Loucy (cell line): ENCODE results near the gene UBASH3A.
A peak's percentile ranks its signal among the peaks of the same experiment; 100 is the strongest.

Source experiments
- H2AFZ ChIP-seq: fragments of 200-600 bp; sonication (generic); 2 replicates; pipeline ENCODE4 v1.6.0; 2016; ENCODE audit warnings: antibody characterized with exemption, mild to moderate bottlenecking, low read length, moderate library complexity
- H3F3A ChIP-seq: fragments of 200-600 bp; 2 replicates; pipeline ENCODE4 v1.6.0; 2016; ENCODE audit warnings: antibody characterized with exemption, low read depth, mild to moderate bottlenecking
- H3K27me3 ChIP-seq: fragments of 200-600 bp; sonication (generic); 2 replicates; pipeline ENCODE4 v1.6.1; 2014; ENCODE audit warnings: low read length, mild to moderate bottlenecking; ENCODE audit not compliant: insufficient read depth, poor library complexity, severe bottlenecking
- H3K36me3 ChIP-seq: fragments of 200-600 bp; sonication (generic); 2 replicates; pipeline ENCODE4 v1.6.1; 2016; ENCODE audit warnings: low read length; ENCODE audit not compliant: insufficient read depth
- H3K4me1 ChIP-seq: fragments of 200-600 bp; sonication (generic); 2 replicates; pipeline ENCODE4 v1.5.1; 2014; ENCODE audit warnings: low read length, mild to moderate bottlenecking; ENCODE audit not compliant: insufficient read depth, poor library complexity, severe bottlenecking
- H3K4me2 ChIP-seq: fragments of 200-600 bp; sonication (generic); 2 replicates; pipeline ENCODE4 v1.6.0; 2014; ENCODE audit warnings: antibody characterized with exemption, low read length, low read depth, mild to moderate bottlenecking; ENCODE audit not compliant: poor library complexity, severe bottlenecking
- H3K4me3 ChIP-seq: fragments of 200-600 bp; sonication (generic); 2 replicates; pipeline ENCODE4 v1.5.1; 2014; ENCODE audit warnings: low read length, mild to moderate bottlenecking, mixed read lengths; ENCODE audit not compliant: poor library complexity, severe bottlenecking
- H3K79me2 ChIP-seq: fragments of 200-600 bp; sonication (generic); 2 replicates; pipeline ENCODE4 v1.6.1; 2014; ENCODE audit warnings: low read length; ENCODE audit not compliant: insufficient read depth
- H3K9ac ChIP-seq: fragments of 200-600 bp; sonication (generic); 2 replicates; pipeline ENCODE4 v1.6.0; 2014; ENCODE audit warnings: mild to moderate bottlenecking, low read depth, low read length, moderate library complexity; ENCODE audit not compliant: poor library complexity, severe bottlenecking
- H3K9me2 ChIP-seq: fragments of 200-600 bp; sonication (generic); replicated peaks from 2 replicates; pipeline ENCODE4 v1.6.1; 2016; ENCODE audit warnings: low read depth, low read length, mixed read lengths
- H3K9me3 ChIP-seq: fragments of 200-600 bp; sonication (generic); 2 replicates; pipeline ENCODE4 v1.6.1; 2014; ENCODE audit warnings: mild to moderate bottlenecking, antibody characterized with exemption, low read length, low read depth; ENCODE audit not compliant: insufficient read depth
- H4K20me1 ChIP-seq: fragments of 200-600 bp; sonication (generic); 2 replicates; pipeline ENCODE4 v1.6.0; 2014; ENCODE audit warnings: antibody characterized with exemption, low read length, mild to moderate bottlenecking; ENCODE audit not compliant: insufficient read depth, poor library complexity, severe bottlenecking
- EZH2phosphoT487 ChIP-seq: fragments of 200-600 bp; IDR thresholded peaks from 2 replicates; pipeline ENCODE4 v1.6.1; 2018; ENCODE audit warnings: antibody characterized with exemption, mild to moderate bottlenecking, moderate library complexity, borderline replicate concordance
- TF ChIP-seq, protein P1 (sequence below): fragments of 200-600 bp; sonication (generic); conservative IDR thresholded peaks from 2 replicates; pipeline ENCODE4 v1.5.1; 2014; ENCODE audit warnings: mild to moderate bottlenecking, antibody characterized with exemption, low read length

The UBASH3A gene

GRCh38 chr21:42496839-42497202, 93.1 kb downstream of the UBASH3A start:
- no peaks in the 10 kb centered on the region for H3K36me3 ChIP-seq
- H2AFZ ChIP-seq: peak overlapping the region; percentile 71; the same call in 1 of the 2 replicates
- H3K9me2 ChIP-seq: no peaks in the 10 kb centered on the region
- H3K79me2 ChIP-seq: no peaks in the 10 kb centered on the region; the same call in 1 of the 2 replicates
- no peaks in the 10 kb centered on the region for H4K20me1 ChIP-seq
- H3K4me2 ChIP-seq: peak overlapping the region; percentile 80
- H3K9me3 ChIP-seq: no peaks in the 10 kb centered on the region
- H3K4me3 ChIP-seq: peak overlapping the region; percentile 79
- peak overlapping the region; percentile 79 for H3K9ac ChIP-seq
- no peaks in the 10 kb centered on the region for H3K27me3 ChIP-seq
- 0 out of 2 replicates have a peak, but pooled peaks cover 6% of the 10 kb centered on the region for H3F3A ChIP-seq
- peaks cover 36% of the 10 kb centered on the region for H3K4me1 ChIP-seq
- TF ChIP-seq, protein P1, sequence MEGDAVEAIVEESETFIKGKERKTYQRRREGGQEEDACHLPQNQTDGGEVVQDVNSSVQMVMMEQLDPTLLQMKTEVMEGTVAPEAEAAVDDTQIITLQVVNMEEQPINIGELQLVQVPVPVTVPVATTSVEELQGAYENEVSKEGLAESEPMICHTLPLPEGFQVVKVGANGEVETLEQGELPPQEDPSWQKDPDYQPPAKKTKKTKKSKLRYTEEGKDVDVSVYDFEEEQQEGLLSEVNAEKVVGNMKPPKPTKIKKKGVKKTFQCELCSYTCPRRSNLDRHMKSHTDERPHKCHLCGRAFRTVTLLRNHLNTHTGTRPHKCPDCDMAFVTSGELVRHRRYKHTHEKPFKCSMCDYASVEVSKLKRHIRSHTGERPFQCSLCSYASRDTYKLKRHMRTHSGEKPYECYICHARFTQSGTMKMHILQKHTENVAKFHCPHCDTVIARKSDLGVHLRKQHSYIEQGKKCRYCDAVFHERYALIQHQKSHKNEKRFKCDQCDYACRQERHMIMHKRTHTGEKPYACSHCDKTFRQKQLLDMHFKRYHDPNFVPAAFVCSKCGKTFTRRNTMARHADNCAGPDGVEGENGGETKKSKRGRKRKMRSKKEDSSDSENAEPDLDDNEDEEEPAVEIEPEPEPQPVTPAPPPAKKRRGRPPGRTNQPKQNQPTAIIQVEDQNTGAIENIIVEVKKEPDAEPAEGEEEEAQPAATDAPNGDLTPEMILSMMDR: no peak
- no peak for TF ChIP-seq EZH2phosphoT487
